Embryonic facial prominence (tissue), 1 donor: ENCODE data around the gene ADIPOR2.
"Not testable (repeated sequence)": the region's sequence is repeated elsewhere in the genome, so short reads cannot be mapped to it uniquely, and the experiment has no call there.

Experiments used
- DNase-seq: peaks from one replicate; pipeline ENCODE4 v3.0.0-alpha.2; 2016; ENCODE audit errors: extremely low spot score

ADIPOR2 gene

GRCh38 chr12:1705774-1706631 is 15.1 kb downstream of the ADIPOR2 start:
- DNase-seq, result no peak

DNA sequence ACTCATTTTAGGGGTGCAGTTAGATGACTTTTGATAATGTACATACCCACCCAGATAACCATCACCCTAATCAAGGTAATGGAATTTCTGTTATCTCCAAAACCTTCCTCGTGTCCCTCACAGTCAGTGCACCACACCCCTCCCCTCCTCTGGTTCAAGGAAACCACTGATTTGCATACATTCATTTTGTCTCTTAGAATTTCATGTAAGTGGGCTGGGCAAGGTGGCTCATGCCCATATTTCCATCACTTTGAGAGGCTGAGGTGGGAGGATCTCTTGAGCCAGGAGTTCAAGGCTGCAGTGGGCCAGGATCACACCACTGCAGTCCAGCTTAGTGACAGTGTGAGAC is 15.7 kb downstream of the ADIPOR2 start:
- DNase-seq, result no peak

- no peak for DNase-seq
Measured at GRCh38 chr12:1707051-1707450, 16.2 kb downstream of the ADIPOR2 start.

GRCh38 chr12:1709968-1710367 is 19.1 kb downstream of the ADIPOR2 start:
- not testable (repeated sequence) for DNase-seq

DNA sequence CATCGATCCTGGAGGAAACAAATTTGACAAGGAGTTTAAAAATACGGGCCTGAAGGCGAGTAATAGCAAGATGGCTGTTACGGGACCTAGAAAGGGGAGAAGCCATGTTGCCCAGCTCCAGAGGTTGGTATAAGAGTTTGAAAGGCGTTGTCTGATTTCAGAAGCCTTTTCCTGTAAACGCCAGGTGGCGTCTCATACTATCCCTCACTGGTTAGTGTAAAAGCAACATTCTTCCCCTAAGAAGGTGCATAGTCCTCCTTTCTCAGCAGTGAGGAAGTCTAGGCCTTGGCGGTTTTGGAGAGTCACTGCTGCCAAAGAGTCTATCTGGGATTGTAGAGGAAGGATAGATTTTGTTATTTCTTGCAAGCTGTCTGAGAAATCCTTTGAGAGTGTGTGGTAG is 20.0 kb downstream of the ADIPOR2 start:
- DNase-seq, result not testable (repeated sequence)

DNA sequence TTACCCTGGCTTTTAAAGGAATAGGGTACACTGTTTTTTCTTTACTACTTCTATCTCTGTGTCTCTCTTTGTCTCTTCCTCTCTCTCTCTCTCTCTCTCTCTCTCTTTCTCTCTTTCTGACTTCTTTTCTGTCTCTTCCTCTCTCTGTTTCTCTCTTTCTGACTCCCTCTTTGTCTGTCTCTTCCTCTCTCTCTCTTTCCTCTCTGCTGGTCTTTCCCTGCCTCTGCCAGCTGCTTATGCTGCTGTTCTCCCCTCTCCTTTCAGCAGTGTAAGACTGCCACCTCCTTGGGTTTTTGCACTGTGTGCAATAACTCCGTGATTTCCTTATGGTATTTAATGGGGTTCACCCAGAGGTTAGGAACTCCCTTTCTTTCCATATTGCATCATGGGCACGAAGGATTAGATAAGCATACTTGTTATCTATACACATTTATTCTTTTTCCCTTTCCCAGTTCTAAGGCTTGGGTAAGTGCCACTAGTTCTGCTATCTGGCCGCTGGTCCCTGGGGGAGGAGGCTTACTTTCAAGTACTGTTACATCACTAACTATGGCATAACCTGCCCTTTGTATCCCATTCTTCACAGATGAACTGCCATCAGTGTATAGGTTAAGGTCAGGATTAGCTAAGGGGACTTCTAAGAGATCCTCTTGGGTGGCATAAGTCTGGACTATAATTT is 20.8 kb downstream of the ADIPOR2 start:
- not testable (repeated sequence) for DNase-seq

DNA sequence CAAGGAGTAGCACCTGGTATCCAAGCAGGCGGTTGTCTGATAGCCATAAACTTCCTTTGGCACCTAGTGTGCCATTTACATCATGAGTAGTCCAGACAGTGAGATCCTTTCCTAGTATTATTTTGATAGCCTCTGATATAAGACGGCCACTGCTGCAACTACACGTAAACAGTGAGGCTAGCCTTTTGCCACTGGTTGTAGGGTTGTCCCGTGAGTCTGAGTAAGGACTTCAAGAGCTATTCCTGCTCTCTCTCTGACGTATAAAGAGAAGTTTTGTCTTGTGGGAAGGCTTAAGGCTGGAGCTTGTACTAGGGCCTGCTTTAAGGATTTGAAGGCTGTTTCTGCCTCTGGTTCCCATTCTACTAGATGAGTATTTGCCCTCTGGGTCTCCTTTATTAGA is 21.4 kb downstream of the ADIPOR2 start:
- DNase-seq, result not testable (repeated sequence)

GRCh38 chr12:1712852-1713251 is 22.0 kb downstream of the ADIPOR2 start:
- DNase-seq, result not testable (repeated sequence)

DNA sequence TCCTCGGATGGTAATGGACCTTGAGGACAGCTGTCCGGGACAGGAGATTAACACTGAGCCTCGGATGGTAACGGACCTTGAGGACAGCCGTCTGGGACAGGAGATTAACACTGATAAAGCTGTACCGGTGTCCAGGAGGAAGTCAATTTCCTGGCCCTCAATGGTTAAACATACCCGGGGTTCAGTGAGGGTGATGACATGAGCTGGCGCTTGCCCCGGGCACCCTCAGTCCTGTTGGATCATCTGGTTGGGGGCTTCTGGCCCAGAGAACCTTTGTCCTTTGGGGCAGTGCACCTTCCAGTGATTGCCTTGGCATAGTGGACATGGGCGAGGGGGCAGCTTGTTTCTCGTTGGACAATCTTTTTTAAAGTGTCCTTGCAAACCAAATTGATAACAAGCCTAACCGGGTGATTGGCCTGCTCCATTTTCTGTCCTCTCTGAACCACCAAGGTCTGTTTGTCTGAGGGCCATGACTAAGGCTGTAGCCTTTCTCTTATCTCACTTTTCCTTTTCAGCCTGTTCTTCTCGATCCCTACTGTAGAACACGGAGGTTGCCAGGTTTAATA is 23.0 kb downstream of the ADIPOR2 start:
- DNase-seq, result not testable (repeated sequence)

GRCh38 chr12:1715459-1715858 is 24.6 kb downstream of the ADIPOR2 start:
- not testable (repeated sequence) for DNase-seq

DNA sequence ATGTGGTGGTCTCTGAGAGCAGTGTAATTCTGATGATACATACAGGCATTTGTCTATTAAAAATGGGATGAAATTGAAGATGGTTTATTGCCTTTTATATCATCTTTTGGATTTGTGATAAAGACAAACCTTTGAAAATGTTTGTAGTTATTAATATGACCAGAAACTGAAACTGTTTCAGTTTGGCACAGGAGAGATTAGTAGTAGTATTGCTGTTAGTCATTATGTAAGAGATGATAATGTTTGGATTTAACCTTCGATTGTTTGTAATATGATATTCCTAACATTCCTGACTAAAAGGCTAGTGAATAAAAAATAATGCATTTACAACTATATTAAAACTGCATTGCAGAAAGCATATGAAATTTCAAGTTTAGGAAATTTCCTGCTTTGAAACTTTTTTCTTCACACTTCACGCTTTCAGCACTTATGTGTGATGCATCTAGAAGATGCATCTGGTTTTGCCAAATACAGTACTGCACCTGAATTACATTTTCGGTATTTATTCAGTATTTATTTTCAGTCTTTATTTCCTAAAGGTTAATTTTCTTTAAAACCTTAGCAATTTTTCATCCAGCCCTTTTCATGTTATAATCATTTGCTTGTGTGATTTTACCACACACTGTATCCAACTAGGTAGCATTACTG is 25.5 kb downstream of the ADIPOR2 start:
- no peak for DNase-seq

DNA sequence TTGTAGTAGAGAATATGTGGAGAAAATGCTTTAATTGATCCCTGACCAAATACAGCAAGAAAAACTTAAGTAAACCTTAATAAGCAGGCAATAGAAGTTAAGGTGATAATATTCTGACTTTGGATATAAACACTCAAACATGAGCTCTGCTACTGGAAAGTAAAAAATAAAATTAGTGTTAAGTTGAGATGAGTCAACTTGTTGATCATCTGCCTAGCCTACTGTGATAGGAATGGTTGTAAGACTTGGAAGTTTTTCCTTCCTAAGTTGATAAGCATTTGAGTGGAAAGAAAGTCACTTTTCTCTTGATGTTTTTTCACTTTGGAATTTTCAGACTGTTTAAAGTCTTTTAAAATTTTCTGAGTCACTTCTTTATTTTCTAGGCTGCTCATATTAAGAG is 26.0 kb downstream of the ADIPOR2 start:
- no peak for DNase-seq

GRCh38 chr12:1719139-1719538 is 28.3 kb downstream of the ADIPOR2 start:
- DNase-seq, result no peak

DNA sequence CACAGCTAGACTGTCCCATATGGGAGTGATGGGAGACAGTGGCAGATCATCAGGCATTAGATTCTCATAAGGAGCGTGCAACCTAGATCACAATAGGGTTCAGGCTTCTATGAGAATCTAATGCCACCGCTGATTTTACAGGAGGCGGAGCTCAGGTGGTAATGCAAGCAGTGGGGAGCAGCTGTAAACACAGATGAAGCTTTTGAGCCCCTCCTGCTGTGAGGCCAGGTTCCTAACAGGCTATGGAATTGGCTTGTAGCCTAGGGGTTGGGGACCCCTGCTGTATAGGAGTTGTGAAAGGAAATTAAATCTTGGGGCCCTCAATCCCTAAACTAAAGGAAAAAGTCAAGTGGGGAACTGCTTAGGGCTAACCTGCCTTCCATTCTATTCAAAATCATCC is 29.6 kb downstream of the ADIPOR2 start:
- DNase-seq, result no peak

- DNase-seq, result no peak
Measured at GRCh38 chr12:1723721-1724120, 32.9 kb downstream of the ADIPOR2 start.

DNA sequence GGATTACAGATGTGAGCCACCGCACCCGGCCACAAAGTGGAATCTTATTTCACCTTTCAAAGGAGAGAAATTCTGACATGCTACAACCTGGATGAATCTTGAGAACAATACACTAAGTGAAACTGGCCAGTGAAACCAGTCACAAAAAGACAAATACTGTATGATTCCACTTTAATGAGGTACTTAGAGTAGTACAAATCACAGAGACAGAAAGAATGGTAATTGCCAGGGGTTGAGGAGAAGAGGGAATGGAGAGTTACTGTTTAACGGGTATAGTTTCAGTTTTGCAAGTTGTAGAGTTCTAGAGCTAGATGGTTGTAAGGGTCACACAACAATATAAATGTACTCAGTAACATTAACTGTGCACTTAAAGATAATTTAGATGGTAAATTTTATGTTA is 33.4 kb downstream of the ADIPOR2 start:
- no peak for DNase-seq

DNA sequence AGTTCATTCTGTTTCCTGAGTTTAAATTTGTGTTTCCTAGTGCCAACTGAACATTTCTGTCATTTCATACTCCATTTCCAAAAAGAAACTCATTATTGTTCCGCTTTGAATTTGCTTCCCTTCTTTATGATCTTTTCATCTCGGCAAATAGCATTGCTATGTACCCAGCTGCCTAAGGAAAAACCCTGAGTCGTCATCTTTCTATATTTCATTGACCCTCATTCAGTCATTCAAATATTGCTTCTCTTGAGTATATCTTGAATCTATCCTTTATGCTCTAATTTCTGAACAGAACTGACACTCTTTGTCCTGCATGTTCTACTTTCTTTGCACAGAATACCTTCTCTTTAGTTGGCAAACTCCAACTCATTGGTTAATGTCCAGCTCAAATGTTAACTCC is 35.9 kb downstream of the ADIPOR2 start:
- no peak for DNase-seq

- no peak for DNase-seq
Measured at GRCh38 chr12:1728824-1729223, 38.0 kb downstream of the ADIPOR2 start.

DNA sequence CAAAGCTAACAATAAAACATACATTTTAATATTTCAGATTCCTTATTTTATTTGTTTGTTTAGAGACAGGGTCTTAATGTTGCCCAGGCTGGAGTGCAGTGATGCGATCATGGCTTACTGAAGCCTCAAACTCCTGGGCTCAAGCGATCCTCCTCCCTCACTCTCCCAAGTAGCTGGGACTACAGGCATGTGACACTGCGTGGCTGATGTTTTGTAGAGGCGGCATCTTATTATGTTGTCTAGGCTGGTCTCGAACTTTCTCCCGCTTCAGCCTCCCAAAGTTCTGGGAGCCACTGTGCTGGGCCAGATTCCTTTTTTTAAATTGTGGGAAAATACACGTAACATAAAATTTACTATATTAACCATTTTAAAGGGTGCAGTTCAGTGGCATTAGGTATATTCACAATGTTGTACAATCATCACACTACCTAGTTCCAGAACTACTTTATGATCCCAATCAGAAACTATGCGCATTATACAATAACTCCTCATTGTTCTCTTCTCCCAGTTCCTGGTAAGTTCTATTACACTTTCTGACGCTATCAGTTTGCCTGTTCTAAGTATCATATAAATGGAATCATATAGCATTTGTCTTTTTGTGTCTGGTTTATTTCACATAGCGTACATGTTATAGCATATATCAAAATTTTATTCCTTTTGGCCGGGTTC is 40.3 kb downstream of the ADIPOR2 start:
- DNase-seq, result no peak

- DNase-seq, result not testable (repeated sequence)
Measured at GRCh38 chr12:1731688-1732078, 40.8 kb downstream of the ADIPOR2 start.

- no peak for DNase-seq
Measured at GRCh38 chr12:1732914-1733313, 42.0 kb downstream of the ADIPOR2 start.

- DNase-seq, result not testable (repeated sequence)
Measured at GRCh38 chr12:1733712-1734111, 42.8 kb downstream of the ADIPOR2 start.
